ENCODE results near the gene RC3H1. TPM values are rescaled to one million over a fixed set of nuclear protein-coding genes. Genes with fewer than 3 reads are reported as not detected.

Gene RC3H1
- total and polyA plus RNA-seq, 2 experiments from 2014 or later, result 6.8 to 24.5 TPM

- no peak for TF ChIP-seq CTCF (conservative IDR thresholded peaks at IDR 0.05; ENCODE audit: low read depth in 2 of 2)
Observed at GRCh38 chr1:174060090-174060489, 37.9 kb upstream of the RC3H1 start (continued).

- no peak overlapping the region for H3K27ac Mint-ChIP-seq
- ATAC-seq, result no peak
- no peak overlapping the region for H3K27ac ChIP-seq (ENCODE audit: low read depth)
- TF ChIP-seq REST (IDR thresholded peaks at IDR 0.05; ENCODE audit: unreplicated experiment) (no peak), EZH2phosphoT487 (IDR thresholded peaks at IDR 0.05; ENCODE audit: unreplicated experiment) (no peak), EZH2 (IDR thresholded peaks at IDR 0.05; ENCODE audit: low read depth, unreplicated experiment) (no peak), ETS1 (IDR thresholded peaks at IDR 0.05) (no peak), STAT1 (IDR thresholded peaks at IDR 0.05; ENCODE audit: unreplicated experiment) (no peak), ZNF331 (CRISPR knock-in tag; IDR thresholded peaks at IDR 0.05; ENCODE audit: low read depth) (no peak), ZNF462 (CRISPR knock-in tag; IDR thresholded peaks at IDR 0.05) (no peak), NANOG (IDR thresholded peaks at IDR 0.05; ENCODE audit: borderline replicate concordance) (no peak), CREB1 (CRISPR knock-in tag; IDR thresholded peaks at IDR 0.05; ENCODE audit: low read depth) (no peak), JUNB (IDR thresholded peaks at IDR 0.05; ENCODE audit: unreplicated experiment) (no peak), ZNF114 (CRISPR knock-in tag; IDR thresholded peaks at IDR 0.05) (no peak), POLR2AphosphoS5 (IDR thresholded peaks at IDR 0.05; ENCODE audit: low read depth) (no peak)
Observed at GRCh38 chr1:174058624-174059023, 36.5 kb upstream of the RC3H1 start.

More at GRCh38 chr1:174058624-174059023, 36.5 kb upstream of the RC3H1 start:
- no peak for DNase-seq (ENCODE audit: low spot score)
- Histone ChIP-seq H3K27me3 (ENCODE audit: insufficient read depth) (no peaks in the 10 kb centered on the region), H4K20me1 (replicated peaks; ENCODE audit: insufficient read depth) (no peaks in the 10 kb centered on the region), H3K4me1 (ENCODE audit: insufficient read depth) (no peaks in the 10 kb centered on the region), H3F3A (replicated peaks; ENCODE audit: low read depth) (no peaks in the 10 kb centered on the region), H3K9me2 (ENCODE audit: insufficient read depth) (no peaks in the 10 kb centered on the region), H3K4me2 (no peak overlapping the region), H3K79me2 (replicated peaks; ENCODE audit: insufficient read depth) (no peaks in the 10 kb centered on the region), H2AFZ (no peak overlapping the region), H3K4me3 (no peak overlapping the region), H3K36me3 (ENCODE audit: insufficient read depth) (no peaks in the 10 kb centered on the region)
- Mint-ChIP-seq H3K4me1 (no peaks in the 10 kb centered on the region), H3K9me3 (no peaks in the 10 kb centered on the region), H3K27me3 (ENCODE audit: insufficient read depth, low read depth, poor library complexity) (no peaks in the 10 kb centered on the region), H3K4me3 (no peak overlapping the region), H3K36me3 (ENCODE audit: low read depth) (no peaks in the 10 kb centered on the region)

All from GM23338 (cell line).